Daoy (cell line): ENCODE results near the gene DESI2. TPM values are rescaled to one million over a fixed set of nuclear protein-coding genes. Genes with fewer than 3 reads are reported as not detected.
"Not testable (repeated sequence)": the region's sequence is repeated elsewhere in the genome, so short reads cannot be mapped to it uniquely, and the experiment has no call there.

Source experiments
- DNase-seq: peaks from one replicate; pipeline ENCODE4 v3.0.0-alpha.2; 2015; ENCODE audit warnings: low read depth
- total RNA-seq: library from RNA; depleted of rRNA; stranded (reverse); fragments of >200 nt; shearing (Covaris generic); gene quantifications from 2 replicates; pipeline ENCODE4 v1.2.3, GENCODE V29; 2014

The DESI2 gene
- total RNA-seq, 1 experiment from 2014 or later: 56.2 TPM

DNA sequence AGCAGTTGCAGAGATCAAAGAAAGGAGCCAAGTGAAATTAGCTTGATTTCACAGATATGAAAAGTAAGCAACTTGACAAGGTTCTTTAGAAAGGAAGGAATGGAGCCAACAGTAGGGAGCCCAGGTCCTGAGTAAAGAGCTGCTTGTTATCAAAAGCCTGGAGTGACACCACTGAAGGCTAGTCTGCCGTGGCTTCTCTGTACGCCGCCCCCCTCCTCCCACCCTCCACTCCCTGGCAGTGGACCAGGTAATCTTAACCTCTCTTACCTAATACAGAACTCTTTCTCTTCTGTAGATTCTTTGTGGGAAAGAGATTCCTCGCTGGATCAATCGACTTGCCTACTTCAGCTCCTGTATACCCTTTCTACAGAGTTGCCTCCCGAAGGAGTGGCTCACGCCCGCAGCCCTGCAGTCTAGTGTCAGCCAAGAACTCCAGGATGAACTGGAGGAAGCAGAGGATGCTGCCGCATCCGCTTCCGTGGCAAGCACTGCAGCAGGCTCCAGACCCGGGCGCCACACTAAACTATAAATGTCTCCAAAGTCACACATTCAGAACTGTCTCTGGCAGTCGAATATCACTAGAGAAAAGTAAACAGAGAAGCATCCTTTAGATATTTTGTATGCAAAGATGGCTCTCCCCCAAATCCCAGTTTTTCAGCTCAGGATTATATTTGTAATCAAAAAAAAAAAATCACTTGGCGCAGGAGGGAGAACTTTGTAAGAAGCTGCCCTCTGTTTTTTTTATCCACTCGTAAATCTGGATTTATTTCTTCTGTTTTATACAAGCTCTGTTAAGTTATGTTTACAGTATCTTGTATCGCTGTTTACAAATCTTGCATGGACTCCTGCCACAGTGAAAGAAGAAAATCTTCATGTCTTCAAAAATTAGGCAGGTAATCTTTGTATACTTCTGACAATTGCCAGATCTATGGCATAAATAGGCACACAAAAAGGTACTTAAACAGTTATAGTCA lies 52.6 kb downstream of the DESI2 start:
- no peak for DNase-seq

DNA sequence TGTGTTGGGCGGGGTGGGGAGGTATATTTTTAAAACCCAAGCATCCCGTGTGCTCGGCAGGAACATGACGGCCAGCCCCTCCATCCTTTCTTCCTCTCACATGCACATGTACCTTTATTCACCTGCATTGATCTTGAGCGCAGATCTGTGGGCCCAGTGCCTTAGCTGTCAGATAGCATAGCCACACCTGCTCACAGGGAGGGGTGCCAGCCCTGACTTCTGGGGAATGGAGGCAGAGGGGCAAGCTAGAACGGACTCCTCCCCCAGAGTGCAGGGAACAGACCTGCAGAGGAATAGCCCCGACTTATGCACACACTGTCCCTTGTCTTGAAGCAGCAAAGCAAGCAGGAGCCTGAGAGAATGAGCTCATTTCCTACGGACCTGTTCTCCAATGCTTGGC lies 56.1 kb downstream of the DESI2 start:
- no peak for DNase-seq

DNA sequence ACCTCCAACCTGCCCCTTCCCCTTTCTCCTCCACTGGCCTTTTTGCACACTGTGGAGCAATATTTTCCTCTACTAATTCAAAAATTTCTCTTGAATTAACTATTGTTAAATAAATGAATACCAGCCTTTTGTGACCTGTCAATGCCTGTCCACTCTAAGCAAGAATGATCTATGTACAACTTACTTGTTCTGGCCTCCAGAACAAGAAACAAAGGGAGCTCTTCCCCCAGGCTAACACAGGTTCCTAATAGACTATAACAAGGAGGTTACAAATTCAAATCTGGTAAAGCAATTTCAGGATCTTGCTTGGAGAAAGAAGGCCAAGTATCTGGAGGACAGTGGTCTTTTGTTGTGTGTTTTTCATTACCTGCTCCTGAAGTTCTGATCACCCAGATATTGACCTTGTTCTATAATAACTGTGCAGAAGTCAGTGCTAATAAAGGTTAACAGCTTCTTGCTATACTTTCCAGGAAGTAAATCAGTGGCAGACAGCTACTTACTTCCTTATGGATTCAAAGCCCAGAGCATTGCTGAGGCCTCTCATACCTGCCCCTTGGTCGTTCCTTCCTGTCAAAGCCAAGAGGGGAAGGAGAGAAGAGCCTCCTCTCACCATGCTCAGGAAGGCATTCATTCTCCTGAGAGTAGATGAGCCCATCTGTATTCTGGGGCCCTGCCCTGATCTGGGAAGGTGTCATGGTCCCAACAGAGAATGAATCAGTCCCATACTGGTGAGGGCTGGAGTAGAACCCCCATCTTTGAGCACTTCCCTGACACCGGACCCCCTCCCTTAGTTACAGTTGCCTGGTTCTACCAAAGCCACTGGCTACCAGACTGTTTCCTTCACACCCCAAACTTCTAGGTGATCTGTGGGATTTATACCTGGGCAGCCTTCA lies 56.8 kb downstream of the DESI2 start:
- no peak for DNase-seq

DNA sequence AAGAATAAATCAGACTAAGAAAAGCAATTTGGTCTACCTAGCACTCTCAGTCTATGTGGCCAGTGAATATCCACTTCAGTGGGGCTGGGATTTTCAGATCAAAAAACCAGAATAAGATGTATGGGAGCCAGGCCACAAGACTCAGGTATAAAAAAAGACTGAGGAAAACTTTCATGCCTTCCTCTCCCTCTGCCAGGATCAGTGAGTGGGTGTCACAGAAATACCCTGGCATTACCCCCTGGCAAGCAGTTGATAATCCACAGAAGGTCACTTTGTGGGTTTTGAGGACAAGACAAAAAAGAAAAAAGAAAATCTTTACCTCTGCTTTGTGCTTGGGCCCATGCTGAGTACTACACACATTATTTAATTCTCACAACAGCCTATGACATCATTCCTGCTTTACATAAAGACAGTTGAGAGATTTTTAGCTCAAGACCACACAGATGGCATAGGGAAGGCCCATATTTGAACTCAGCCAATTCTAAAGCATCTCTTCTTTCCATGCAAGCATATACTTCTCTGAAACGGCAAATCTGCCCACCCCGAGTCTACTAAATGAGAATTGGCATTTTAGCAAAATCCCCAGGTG lies 57.6 kb downstream of the DESI2 start:
- DNase-seq: no peak

DNA sequence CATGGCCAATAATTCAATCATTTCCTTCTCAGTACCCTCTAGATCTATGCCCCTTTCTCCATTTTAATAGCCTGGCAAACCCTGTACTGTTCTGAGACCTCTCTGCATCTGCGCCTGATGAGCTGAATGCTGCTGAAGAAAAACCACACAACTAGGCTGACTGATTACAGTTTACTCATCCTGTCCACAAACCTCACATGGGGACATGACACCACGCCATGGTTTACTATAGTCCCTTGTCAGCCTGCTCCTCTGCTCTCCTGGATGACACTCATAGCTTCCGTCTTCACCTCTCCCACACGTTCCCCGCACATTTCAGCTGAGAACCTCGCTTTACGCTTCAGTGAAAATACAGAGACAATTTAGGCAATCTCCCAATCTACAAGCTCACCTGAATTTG lies 59.7 kb downstream of the DESI2 start:
- no peak for DNase-seq

DNA sequence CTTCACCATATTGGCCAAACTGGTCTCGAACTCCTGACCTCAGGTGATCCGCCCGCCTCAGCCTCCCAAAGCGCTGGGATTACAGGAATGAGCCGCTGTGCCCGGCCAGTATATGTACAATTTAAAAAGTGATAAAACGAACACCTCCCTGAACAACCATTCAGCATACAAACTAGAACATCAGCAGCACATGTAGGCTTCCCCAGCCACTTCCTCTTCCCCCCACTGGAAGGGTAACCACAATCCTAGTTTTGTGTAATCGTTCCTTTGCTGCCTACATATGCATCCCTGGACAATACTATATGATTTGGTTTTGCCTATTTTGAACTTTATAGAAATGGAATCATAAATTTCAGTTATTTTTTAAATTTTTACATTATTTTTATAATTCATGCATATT lies 60.4 kb downstream of the DESI2 start:
- DNase-seq: no peak

DNA sequence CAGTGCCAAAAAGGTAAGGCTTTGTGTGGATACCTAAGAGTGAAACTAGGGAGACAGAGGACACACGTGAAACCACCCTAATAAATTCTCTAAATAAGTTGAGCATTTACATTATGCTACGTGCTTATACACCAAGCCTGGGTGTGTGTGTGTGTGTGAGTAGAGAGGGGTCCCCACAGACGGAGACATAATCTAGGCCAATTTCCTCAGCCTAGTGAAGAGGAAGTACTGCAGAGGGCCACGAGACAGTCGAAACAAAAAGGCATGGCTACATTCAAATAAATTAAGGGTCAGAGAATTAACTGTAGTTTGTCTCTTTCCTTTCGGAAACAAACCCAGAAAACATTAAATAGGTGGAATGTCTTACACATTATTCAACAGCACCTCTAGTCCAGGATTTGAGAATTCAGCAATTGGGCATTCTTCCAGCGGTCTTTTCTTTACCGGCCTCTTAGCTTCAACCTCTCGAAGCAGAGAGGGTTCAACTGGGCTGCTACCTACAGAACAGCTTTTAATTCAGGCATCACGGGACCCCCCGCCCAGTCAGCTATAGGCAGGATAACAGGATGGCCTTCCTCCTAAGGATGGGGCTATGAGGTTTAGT lies 75.0 kb downstream of the DESI2 start:
- DNase-seq: no peak

DNA sequence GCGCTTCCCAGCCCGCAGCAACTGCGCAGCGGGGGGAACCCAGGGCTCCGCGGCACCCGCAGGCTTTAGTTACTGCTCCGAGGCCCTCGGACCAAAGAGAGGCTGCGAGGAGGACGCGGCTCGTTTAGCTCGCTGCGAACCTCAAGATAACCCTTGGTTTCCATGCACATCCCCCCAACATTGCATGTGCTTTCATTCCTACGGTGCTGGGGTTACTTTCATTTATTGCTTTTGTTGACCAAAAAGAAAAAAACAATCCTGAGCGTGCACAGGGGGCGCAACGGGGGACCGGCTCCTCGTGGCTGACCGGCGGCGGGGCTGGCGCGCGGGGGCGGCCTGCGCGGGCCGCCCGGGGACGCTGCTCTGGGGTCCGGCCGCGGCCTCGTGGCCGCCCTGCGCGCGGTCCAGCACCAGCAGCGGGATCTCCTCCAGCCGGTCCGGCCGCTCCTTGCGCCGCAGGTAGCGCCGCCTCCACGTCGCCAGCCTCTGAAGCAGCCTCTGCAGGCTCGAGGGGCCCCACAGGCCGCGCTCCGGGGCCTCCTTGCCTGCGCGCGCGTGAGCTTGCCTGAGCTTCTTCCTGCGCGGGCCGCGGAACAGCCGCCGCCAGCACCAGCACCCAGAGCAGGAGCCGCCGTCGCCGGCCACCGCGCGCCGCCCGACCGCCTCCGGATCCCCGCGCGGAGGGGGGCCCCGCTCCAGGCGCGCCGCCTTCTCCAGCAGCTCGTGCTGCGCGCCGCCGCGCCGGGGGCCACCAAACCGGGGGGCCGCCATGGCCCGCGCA lies 77.4 kb downstream of the DESI2 start:
- peak; percentile 53 for DNase-seq

DNA sequence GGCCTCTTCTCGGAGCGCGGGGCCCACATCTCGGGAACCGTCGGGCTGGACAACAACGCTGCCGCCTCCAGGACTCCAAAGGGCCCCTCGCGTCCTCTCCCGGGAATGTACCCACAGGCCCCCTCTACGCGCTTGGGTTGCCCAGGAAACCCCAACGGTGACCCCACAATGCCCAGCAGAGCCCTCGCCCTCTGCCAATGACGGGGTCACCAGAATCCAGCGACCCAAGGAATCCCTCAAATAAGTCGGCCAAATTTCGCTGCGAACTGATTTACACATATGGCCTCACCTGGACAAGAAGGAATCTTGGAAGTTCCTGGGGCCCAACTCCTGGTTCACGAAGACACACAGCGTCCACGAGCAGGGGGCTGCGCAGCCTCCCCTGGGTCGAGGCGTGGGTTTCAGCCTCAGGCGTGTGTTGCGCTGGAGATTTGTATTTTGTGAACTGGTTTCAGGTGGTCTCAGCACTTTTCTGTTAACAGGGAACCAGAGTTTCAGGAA lies 78.1 kb downstream of the DESI2 start:
- DNase-seq: no peak

DNA sequence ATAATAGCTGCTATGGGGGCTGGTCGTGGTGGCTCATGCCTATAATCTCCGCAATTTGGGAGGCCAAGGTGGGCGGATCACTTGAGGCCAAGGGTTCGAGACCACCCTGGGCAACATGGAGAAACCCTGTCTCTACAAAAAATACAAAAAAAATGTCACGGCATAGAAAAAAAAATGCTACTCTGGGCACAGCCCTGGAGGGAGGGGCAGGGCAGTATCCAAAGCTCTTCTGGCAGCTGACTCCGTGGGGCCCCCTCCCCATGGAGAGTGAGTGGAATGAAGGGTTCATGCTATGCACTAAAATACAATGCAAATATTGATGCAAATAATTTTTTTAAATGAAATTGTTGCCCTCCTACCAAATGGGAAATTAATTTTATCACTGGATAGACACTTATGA lies 78.7 kb downstream of the DESI2 start:
- DNase-seq: no peak

DNA sequence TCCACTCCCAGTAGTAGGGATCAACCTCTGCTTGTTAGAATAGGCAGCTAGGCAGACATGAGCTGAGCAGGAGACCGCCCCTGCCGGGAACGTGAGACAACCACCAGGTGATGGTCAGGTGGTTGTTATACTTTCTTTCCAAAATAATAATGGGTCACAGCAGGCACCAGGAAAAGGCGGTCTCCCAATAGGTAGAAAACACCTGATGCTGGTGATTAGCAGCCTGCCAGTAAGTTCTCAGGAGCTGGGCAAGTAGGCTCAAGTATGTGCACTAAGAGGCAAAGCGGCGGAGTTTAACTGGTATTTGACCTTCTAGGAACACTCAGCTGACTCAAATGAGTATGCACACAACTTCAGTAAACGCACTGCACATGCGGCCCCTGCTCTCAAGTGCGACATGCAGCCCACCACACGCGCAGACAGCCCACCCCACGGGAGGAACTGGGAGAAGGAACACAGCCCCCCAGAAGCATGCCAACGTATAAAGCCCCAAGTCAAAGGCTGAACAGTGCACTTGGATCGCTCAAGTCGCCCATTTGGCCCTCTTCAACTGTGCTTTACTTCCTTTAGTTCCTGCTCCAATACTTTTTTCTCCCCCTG lies 80.0 kb downstream of the DESI2 start:
- no peak for DNase-seq

DNA sequence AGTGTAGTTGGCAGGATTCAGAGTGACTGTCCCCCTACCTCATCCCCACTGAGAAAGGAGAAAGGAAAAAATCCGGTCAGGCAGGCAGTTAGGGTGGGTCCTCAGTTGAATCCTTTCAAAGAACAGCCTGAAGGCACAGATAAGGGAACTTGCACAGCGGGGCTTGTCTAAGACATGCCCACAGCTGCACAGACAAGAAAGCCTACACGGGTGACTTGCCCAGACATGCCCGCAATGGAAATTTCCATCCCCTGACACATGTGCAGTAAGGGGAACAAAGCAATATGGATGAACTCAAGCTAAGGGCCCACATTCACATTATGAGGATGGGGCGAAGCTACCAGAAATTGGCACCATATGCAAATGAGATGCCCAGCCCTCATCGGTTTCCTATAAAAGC lies 82.5 kb downstream of the DESI2 start:
- DNase-seq: no peak

DNA sequence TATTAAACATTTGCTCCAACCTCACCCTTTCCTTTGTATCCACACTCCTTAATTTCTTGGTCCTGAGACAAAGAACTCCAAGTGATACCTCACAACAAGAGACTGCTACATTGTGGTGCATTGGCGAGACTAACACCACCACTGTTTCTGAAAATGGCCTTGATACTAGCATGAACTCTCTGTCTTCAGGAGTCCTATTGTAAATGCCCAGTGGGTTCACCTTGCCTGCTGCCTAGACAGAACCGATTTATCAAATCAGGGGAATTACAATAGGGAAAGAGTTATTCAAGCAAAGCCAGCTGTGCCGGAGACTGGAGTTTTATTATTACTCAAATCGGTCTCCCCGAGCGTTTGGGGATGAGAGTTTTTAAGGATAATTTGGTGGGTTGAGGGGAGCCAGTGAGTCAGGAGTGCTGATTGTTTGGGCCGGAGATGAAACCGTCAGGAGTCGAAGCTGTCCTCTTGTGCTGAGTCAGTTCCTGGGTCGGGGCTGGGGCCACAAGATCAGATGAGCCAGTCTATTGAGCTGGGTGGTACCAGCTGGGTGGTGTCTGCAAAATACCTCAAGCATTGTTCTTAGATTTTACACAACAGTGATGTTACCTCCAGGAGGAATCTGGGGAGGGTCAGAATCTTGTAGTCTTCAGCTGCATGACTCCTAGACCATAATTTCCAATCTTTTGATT lies 83.1 kb downstream of the DESI2 start:
- peak; percentile 26 for DNase-seq

DNA sequence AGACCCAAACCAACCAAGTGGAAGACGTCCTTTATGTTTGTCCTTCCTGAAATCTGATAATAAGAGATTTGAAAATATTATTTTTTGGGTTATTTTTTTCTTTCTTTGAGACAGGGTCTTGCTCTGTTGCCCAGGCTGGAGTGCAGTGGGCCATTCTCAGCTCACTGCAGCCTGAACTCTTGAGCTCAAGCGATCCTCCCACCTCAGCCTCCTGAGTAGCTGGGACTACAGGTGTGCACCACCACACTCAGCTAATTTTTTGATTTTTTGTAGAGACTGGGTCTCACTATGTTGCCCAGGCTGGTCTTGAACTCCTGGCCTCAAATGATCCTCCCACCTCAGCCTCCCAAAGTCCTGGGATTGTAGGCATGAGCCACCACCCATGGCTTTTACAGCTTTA lies 86.2 kb downstream of the DESI2 start:
- DNase-seq: not testable (repeated sequence)

DNA sequence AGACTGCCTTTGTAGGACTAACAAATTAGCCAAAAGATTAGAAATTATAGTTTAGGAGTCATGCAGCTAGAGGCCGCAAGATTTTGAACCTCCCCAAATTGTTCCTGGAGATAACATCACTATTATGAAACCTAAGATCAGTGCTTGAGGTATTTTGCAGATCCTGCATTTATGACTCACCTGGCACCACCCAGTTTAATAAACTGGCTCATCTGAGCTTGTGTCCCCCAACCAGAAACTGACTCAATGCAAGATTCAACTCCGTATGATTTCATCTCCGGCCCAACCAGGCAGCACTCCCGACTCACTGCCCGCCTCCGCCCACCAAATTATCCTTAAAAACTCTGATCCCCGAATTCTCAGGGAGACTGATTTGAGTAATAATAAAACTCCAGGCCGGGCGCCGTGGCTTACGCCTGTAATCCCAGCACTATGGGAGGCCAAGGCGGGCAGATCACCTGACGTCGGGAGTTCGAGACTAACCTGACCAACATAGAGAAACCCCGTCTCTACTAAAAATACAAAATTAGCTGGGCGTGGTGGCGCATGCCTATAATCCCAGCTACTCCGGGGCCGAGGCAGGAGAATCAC lies 87.2 kb downstream of the DESI2 start:
- DNase-seq: peak; percentile 68

DNA sequence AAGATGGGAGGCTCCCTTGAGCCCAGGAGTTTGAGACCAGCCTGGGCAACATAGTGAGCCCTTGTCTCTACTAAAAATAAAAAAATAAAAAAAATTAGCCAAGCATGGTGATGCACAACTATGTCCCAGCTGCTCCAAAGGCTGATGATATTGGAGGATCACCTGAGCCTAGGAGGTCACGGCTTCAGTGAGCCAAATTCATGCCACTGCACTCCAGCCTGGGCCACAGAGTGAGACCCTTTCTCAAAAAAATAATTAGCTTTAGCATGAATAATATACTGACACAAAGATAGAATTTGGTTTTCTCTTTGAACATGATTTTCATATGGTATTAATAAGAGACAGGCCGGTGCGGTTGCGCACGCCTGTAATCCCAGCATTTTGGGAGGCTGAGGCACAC lies 88.8 kb downstream of the DESI2 start:
- DNase-seq: no peak

DNA sequence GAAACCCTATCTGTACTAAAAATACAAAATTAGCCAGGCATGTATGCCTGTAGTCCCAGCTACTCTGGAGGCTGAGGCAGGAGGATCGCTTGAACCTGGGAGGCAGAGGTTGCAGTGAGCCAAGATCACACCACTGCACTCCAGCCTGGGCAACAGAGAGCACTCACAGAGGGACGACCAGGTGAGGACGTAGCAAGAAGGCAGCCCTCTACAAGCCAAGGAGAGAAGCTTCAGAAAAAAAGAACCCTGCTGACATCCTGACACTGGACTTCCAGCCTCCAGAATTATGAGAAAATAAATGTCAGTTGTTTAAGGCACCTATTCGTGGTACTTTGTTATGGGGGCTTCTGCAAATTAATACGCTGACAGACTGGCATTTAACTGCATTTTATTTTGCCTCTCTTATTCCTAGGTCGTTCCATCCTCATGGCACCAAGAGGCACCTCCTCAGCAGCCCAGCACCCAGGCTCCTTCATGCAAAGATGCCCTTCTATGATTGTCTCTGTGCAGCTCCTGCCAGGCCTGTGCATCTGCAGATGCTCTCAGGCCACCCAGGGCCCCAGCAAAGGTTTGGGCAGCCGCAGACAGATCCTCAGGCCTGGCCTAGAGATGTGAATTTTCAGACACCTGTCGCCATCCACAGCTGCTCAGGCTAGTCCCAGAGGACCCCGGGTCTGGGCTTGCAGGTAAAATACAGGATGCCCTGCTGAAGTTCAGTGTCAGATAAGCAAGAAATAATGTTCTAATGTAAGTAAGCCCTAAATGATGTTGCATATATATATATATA lies 96.5 kb downstream of the DESI2 start:
- DNase-seq: no peak

DNA sequence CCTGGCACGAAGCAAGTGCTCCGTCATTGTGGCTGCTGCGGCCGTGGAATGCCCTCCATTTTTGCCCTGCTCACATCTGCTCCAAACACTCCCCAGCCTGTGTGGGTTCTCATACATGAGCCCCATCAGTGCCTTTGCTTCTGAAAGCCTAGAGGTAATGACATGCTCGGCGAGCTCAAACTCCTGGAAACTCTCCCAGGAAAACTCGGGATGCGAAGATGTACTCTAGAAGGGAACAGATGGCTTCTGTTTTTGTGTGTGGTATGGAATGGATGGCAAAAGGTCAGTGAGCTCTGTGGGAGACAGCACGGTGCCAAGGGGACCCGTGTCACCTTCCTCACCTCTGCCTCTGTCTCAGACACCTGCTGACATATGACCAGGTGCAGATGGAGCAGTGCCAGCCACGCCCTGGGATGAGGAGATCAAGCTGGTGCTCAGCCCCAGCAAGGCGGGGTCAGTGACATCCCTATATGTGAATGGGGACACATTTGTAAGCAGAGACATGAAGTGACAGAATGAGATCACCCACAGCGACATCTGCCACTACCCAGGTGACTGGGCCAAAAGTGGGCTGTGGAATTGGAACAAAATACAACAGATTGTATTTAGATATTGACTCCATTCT lies 98.5 kb downstream of the DESI2 start:
- DNase-seq: no peak
